ENCODE data around the gene CXCL10.

CXCL10 gene

DNA sequence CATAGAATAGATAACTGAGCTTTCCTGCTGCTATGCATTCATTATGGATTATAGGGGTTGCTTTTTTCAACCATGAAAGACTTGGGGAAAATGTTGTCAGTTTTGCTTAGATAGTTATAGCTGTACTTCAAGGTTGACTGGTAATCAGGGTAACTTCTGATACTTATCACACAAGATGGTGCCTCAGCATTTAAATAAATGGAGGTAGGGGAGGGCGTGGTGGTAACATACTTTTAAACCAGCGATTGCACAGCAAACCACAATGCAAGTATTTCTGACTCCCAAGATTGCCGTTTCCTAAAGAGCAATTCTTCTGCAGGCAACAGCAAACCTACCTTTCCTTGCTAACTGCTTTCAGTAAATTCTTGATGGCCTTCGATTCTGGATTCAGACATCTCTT, 1.3 kb downstream of the CXCL10 start:
- no peak overlapping the region for H3K4me3 ChIP-seq (ENCODE audit: low read depth, low read length)
- no peak for TF ChIP-seq CTCF (IDR thresholded peaks at IDR 0.05; ENCODE audit: borderline replicate concordance, insufficient read depth, low read depth, low read length)

DNA sequence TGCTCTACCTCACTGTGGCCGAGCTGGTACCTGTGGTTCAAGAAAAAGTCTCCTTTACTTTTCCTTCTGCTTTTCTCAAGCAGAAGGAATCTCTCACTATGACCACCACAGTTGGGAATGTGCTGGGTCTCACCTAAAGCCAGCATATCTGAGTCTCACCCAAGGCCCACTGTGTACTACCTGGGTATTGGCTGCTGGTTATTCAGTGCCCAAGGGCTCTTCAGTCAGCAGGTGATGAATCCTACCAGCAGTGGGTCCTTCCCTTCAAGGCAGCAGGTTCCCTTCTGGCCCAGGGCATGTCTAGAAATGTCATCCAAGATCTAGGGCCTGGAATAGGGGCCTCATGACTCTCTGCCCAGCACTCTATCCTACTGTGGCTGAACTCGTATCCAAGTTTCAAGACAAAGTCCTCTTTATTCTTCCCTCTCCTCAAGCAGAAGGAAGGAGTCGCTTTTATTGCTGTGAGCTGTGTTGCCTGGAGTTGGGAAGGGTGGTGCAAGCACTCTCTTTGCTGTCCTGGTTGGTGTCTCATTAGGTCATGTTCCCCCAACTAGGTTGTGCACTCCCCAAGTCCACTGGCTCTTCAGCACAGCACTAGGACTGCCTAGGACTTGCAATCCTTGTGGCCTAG, 6.1 kb downstream of the CXCL10 start:
- H3K4me3 ChIP-seq (ENCODE audit: low read depth, low read length), result no peak overlapping the region
- no peak for TF ChIP-seq CTCF (IDR thresholded peaks at IDR 0.05; ENCODE audit: borderline replicate concordance, insufficient read depth, low read depth, low read length)

DNA sequence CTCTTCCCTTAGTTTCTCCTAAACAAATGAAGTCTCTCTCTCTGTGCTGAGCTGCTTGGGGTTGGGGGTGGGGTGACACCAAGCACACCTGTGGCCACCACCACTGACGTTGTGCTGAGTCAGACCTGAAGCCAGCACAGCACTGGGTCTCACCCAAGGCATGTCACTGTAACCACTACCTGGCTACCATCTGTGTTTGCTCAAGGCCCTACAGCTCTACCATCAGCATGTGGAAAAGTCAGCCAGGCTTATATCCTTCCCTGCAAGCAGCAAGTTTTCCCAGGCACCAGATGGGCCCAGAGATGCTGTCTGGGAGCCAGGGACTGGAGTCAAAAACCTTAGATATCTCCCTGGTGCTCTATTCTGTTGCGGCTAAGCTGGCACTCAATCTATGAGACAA, 6.9 kb downstream of the CXCL10 start:
- no peak for TF ChIP-seq CTCF (IDR thresholded peaks at IDR 0.05; ENCODE audit: borderline replicate concordance, insufficient read depth, low read depth, low read length)
- H3K4me3 ChIP-seq (ENCODE audit: low read depth, low read length), result no peak overlapping the region

DNA sequence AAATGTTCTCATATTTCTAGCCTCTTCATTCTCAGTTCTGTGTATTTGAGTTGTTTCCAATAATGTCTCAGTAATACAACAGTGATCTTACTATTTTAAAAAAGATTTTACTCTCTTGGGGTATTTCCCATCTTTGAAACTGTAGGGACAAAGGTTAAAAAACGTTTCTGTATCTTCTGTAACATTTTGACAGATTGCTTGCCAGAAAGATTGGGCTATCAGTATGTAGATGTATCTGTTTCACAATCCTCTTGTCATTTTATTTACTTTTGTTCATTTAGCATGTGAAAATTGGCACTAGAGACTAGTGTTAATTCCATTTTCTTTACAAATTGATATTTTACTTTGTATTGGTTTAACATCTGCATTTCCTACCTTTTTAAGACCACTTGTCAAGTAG, 9.8 kb downstream of the CXCL10 start:
- no peak overlapping the region for H3K4me3 ChIP-seq (ENCODE audit: low read depth, low read length)
- TF ChIP-seq CTCF (IDR thresholded peaks at IDR 0.05; ENCODE audit: borderline replicate concordance, insufficient read depth, low read depth, low read length), result no peak

DNA sequence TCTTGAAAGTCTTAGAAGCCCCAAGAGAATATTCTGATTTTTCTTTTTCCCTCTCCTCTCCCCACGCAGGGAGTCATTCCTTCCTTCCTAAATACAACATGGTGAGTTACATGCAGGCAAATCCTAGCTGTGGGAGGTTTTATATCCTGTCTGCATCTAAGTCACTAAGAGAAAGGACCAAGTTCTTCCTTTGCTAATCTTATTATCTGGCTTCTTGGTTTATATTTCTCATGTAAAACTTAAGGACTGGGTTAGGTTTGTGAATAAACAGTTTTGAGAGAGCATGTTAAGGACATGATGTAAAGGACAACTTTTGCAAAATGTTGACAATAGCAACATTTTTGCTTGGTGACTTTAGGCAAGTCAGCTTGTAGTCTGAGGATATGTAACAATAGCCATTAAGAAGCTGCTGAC, 10.9 kb downstream of the CXCL10 start:
- no peak for TF ChIP-seq CTCF (IDR thresholded peaks at IDR 0.05; ENCODE audit: borderline replicate concordance, insufficient read depth, low read depth, low read length)
- H3K4me3 ChIP-seq (ENCODE audit: low read depth, low read length), result no peak overlapping the region

- H3K4me3 ChIP-seq (ENCODE audit: low read depth, low read length), result no peak overlapping the region
- no peak for TF ChIP-seq CTCF (IDR thresholded peaks at IDR 0.05; ENCODE audit: borderline replicate concordance, insufficient read depth, low read depth, low read length)
Observed at GRCh38 chr4:76011700-76012387, 11.5 kb downstream of the CXCL10 start.

All from GM12875 (cell line).